HG02981 (cell line): ENCODE data around the gene NIPSNAP2.
"Not testable (repeated sequence)": the region's sequence is repeated elsewhere in the genome, so short reads cannot be mapped to it uniquely, and the experiment has no call there.

Experiments
- ATAC-seq: cut with Tn5 transposase; IDR thresholded peaks from one replicate; pipeline ENCODE4 v1.9.1; 2021; ENCODE audit warnings: mild to moderate bottlenecking, moderate library complexity; ENCODE audit not compliant: unreplicated experiment

Gene NIPSNAP2

GRCh38 chr7:56046721-56047445 is 82.5 kb downstream of the NIPSNAP2 start:
- ATAC-seq: no peak

GRCh38 chr7:56047446-56048116 is 83.2 kb downstream of the NIPSNAP2 start:
- not testable (repeated sequence) for ATAC-seq

- no peak for ATAC-seq
These were observed 83.9 kb downstream of the NIPSNAP2 start for GRCh38 chr7:56048245-56048644.

GRCh38 chr7:56048763-56049162 is 84.4 kb downstream of the NIPSNAP2 start:
- not testable (repeated sequence) for ATAC-seq
